Endothelial cell (in vitro differentiated cells): ENCODE measurements around the gene ATP2A2. TPM values are rescaled to one million over a fixed set of nuclear protein-coding genes. Genes with fewer than 3 reads are reported as not detected.

ENCODE experiments used
- DNase-seq: peaks from one replicate; pipeline ENCODE4 v3.0.0; 2021; ENCODE audit warnings: low spot score
- H3K27ac Mint-ChIP-seq: one replicate; pipeline ENCODE4 v1.8.0; 2021; ENCODE audit warnings: mixed read lengths, inconsistent platforms; ENCODE audit not compliant: unreplicated experiment
- H3K27me3 Mint-ChIP-seq: one replicate; pipeline ENCODE4 v1.8.0; 2021; ENCODE audit warnings: mild to moderate bottlenecking, moderate library complexity, mixed read lengths, inconsistent platforms; ENCODE audit not compliant: unreplicated experiment
- H3K36me3 Mint-ChIP-seq: one replicate; pipeline ENCODE4 v1.8.0; 2021; ENCODE audit warnings: mild to moderate bottlenecking, low read depth, mixed read lengths, inconsistent platforms; ENCODE audit not compliant: unreplicated experiment
- H3K4me1 Mint-ChIP-seq: one replicate; pipeline ENCODE4 v1.8.0; 2021; ENCODE audit warnings: mild to moderate bottlenecking, mixed read lengths, inconsistent platforms; ENCODE audit not compliant: unreplicated experiment
- H3K4me3 Mint-ChIP-seq: one replicate; pipeline ENCODE4 v1.8.0; 2021; ENCODE audit warnings: mild to moderate bottlenecking, mixed read lengths, inconsistent platforms; ENCODE audit not compliant: unreplicated experiment
- H3K9me3 Mint-ChIP-seq: one replicate; pipeline ENCODE4 v1.8.0; 2021; ENCODE audit warnings: mixed read lengths, inconsistent platforms; ENCODE audit not compliant: unreplicated experiment
- total RNA-seq: library from RNA; stranded (reverse); fragmentation: NEBNext Ultra II Directional; extraction: Animal tissue kit (Norgen Biotek cat#: 25700); gene quantifications from one replicate; pipeline ENCODE4 v1.2.1, GENCODE V29; 2021; ENCODE audit not compliant: unreplicated experiment
- TF ChIP-seq, protein P1 (sequence below): fragments of 200-600 bp; sonication (generic); IDR thresholded peaks from one replicate; pipeline ENCODE4 v1.5.0; 2021; ENCODE audit warnings: antibody characterized with exemption; ENCODE audit not compliant: unreplicated experiment

Gene ATP2A2
- total RNA-seq, 1 donor from 2014 or later, result 178 TPM

DNA sequence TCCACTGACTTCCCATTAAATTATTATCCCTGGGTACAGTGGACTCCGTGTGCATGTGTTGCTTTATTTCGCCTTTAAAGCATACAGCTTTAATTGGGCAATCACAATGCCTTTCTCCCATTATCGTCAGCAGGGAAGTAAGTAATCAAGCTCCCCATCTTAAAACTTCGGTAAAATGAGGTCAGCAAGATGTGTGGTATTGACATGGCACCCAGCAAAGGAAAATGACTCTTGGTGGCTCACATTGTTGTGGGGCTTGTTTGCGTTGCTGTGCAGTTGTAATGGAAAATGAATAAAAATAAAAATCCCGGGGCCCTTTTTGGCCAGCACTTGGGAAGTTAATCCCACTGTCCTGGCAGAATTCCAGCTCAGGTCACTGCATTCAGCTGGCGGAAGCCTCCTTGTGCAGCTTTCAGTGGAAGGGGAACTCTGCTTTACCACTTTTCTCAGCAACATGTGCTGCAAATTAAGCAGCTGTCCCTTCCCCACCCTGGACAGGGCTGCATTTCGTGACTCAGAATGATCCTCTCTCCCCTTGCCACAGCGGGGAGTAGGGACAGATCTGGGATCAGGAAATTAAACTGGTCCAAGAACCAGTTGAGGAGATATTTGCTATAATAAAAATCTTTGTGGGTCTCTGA lies 13.9 kb upstream of the ATP2A2 start:
- Mint-ChIP-seq H3K36me3 (no peaks in the 10 kb centered on the region), H3K27me3 (peaks cover 3% of the 10 kb centered on the region), H3K27ac (no peak overlapping the region), H3K9me3 (no peaks in the 10 kb centered on the region), H3K4me3 (no peak overlapping the region), H3K4me1 (peaks cover 7% of the 10 kb centered on the region)
- no peak for DNase-seq
- TF ChIP-seq, protein P1, sequence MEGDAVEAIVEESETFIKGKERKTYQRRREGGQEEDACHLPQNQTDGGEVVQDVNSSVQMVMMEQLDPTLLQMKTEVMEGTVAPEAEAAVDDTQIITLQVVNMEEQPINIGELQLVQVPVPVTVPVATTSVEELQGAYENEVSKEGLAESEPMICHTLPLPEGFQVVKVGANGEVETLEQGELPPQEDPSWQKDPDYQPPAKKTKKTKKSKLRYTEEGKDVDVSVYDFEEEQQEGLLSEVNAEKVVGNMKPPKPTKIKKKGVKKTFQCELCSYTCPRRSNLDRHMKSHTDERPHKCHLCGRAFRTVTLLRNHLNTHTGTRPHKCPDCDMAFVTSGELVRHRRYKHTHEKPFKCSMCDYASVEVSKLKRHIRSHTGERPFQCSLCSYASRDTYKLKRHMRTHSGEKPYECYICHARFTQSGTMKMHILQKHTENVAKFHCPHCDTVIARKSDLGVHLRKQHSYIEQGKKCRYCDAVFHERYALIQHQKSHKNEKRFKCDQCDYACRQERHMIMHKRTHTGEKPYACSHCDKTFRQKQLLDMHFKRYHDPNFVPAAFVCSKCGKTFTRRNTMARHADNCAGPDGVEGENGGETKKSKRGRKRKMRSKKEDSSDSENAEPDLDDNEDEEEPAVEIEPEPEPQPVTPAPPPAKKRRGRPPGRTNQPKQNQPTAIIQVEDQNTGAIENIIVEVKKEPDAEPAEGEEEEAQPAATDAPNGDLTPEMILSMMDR, result no peak

DNA sequence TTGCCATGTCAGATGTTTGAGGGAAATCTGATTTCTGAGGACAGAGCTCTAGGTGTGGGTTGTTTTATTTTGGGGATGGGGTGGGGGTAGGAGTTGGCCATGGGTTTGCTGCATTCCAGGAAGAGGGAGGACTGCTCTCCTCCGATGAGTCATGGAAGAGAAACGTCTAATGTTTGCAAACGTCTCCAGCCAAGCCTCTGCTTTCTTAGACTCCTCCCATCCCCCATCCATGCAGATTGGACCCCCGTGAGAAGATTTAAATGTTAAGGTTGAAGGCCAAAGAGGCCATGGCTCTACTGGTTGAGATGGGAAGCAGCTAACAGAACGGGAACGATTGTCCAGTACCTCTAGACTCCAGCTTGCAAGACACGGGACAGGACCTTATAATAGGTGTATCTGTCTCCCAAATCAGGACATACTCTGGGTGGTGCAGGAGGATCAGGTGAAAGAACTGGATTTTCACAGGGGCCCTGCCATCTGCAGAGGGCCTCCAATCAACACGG lies 11.4 kb upstream of the ATP2A2 start:
- Mint-ChIP-seq H3K36me3 (no peaks in the 10 kb centered on the region), H3K4me1 (peaks cover 7% of the 10 kb centered on the region), H3K27ac (no peak overlapping the region), H3K27me3 (peaks cover 3% of the 10 kb centered on the region), H3K4me3 (no peak overlapping the region), H3K9me3 (no peaks in the 10 kb centered on the region)
- no peak for DNase-seq
- TF ChIP-seq, protein P1, result no peak

DNA sequence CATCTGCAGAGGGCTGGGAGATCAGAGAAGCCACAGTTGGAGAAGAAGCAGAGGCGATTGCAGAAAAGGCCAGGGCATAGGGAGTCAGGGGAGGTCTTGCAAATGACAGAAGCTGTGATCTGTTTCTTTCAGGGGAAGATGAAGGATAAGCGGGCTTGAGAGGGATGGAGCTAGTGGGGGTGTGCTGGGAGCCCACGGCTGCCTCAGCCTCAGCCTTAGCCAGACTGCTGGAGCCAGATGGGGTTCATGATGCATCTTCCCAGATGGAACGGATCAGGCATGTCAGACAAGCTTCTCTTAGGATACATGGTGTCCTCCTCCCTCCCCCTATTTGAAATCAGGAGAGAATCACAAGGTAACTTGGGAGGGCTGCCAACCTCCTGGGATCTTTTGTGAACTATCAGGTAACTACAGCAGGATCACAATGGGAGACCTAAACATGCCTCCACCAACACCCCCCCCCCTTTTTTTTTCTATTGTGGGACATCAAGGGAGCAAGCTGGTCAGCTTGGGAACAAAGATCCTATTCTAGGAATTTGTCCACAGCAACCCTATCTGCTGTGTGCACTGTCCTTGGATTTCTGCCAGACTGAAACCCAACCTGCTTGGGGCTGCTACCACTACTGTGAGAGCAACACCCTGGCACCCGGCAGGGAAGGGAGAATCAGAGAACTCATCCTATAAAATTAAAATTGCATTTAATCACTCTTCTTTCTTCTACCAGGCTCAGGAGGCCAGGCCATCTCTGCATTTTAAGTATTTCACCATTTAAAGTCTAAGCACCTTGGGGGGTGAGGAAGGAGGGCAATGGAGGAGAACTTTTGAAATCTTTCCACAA lies 10.7 kb upstream of the ATP2A2 start:
- TF ChIP-seq, protein P1, result no peak
- no peak overlapping the region for H3K4me3 Mint-ChIP-seq
- no peaks in the 10 kb centered on the region for H3K9me3 Mint-ChIP-seq
- H3K36me3 Mint-ChIP-seq, result no peaks in the 10 kb centered on the region
- peaks cover 3% of the 10 kb centered on the region for H3K27me3 Mint-ChIP-seq
- no peak overlapping the region for H3K27ac Mint-ChIP-seq
- no peak for DNase-seq
- H3K4me1 Mint-ChIP-seq, result peaks cover 7% of the 10 kb centered on the region

DNA sequence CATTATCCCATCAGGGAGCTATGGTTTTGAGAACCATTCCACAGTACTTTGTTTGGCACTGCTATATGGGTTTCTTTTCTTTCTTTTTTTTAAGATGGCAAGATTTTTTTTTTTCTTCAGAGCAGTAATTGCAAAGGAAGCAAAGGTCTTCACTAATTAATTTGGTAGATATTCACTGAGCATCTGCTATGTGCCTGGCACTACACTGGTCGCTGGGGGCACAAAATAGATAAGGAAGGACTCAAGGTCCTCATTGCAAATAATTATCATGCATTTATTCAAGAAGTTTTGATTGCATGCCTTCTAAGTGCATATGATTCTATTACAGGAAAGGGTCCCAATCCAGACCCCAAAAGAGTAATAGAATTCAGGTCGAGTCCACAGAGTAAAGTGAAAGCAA lies 10.0 kb upstream of the ATP2A2 start:
- TF ChIP-seq, protein P1, result no peak
- H3K27ac Mint-ChIP-seq, result no peak overlapping the region
- H3K4me3 Mint-ChIP-seq, result no peak overlapping the region
- peaks cover 3% of the 10 kb centered on the region for H3K27me3 Mint-ChIP-seq
- no peaks in the 10 kb centered on the region for H3K9me3 Mint-ChIP-seq
- peaks cover 7% of the 10 kb centered on the region for H3K4me1 Mint-ChIP-seq
- no peak for DNase-seq
- H3K36me3 Mint-ChIP-seq, result no peaks in the 10 kb centered on the region
